Adrenal gland (tissue), 12 donors: ENCODE measurements around the gene RAB41. TPM values are rescaled to one million over a fixed set of nuclear protein-coding genes. Genes with fewer than 3 reads are reported as not detected.

Experiments used
- polyA plus RNA-seq, 3 donors: library from polyadenylated mRNA; stranded (reverse); fragments of 200-250 nt in 2 of 3; fragments of 350-450 nt in 1 of 3; fragmentation: Illumina TruSeq in 1 of 3; extraction: RNeasy Lipid Tissue Mini Kit (QIAGEN cat#74804) in 1 of 3; gene quantifications; one replicate each; pipeline ENCODE4 v1.2.3, GENCODE V29; 2013 to 2014
- small RNA-seq, 2 donors: library from RNA; depleted of rRNA; stranded (forward); fragments of <200 nt; gene quantifications; one replicate each; pipeline ENCODE3, GENCODE V24; 2016
- total RNA-seq, 9 donors: library from RNA; depleted of rRNA in 4 of 9; stranded (reverse); fragments of >200 nt in 4 of 9; fragments of 120-200 nt in 1 of 9; fragmentation: NEBNext Ultra II Directional in 1 of 9; extraction: Animal tissue kit (Norgen Biotek cat#: 25700) in 1 of 9; gene quantifications; one replicate each; pipeline versions ENCODE4 v1.1.0 to v1.2.4, GENCODE V29; 2013 to 2023
- donor health status: healthy with polysubstance abuse.
- donor health status: Bipolar disorder and iron deficiency.
- donor health status: DM: yes; HTN: yes; CAD: no.
- donor health status: DM: no; HTN: no; CAD: no.
- donor health status: DM: no; HTN: no; CAD: no.
- donor health status: DM: yes; HTN: yes; CAD: no.

Gene RAB41
- total and polyA plus RNA-seq, 12 donors: not detected

Small RNAs within 50 kb of the gene (small RNA-seq; reads per million reads assigned to genes)
- gene RNA5SP507: 0.17 to 0.47 reads per million in 2 donors

Other genes with a start within 250 kb of the RAB41 start
- not detected for gene AWAT2, start 232.2 kb upstream of the RAB41 start, total RNA-seq
- not detected for gene AWAT2, start 232.2 kb upstream of the RAB41 start, polyA plus RNA-seq
- not detected for gene OTUD6A, start 219.7 kb upstream of the RAB41 start, total RNA-seq
- gene OTUD6A, start 219.7 kb upstream of the RAB41 start, polyA plus RNA-seq: not detected
- 10 to 100 TPM; 28.1 to 82.3 (median 68.5) TPM for gene IGBP1, start 148.7 kb upstream of the RAB41 start, total RNA-seq
- 10 to 100 TPM; 41.5 to 47.3 (median 44.6) TPM for gene IGBP1, start 148.7 kb upstream of the RAB41 start, polyA plus RNA-seq
- gene DGAT2L6, start 104.7 kb upstream of the RAB41 start, total RNA-seq: not detected
- gene DGAT2L6, start 104.7 kb upstream of the RAB41 start, polyA plus RNA-seq: not detected
- not detected for gene AWAT1, start 47.5 kb upstream of the RAB41 start, total RNA-seq
- gene AWAT1, start 47.5 kb upstream of the RAB41 start, polyA plus RNA-seq: not detected
- under 1 TPM in 6 of 9 donors, not detected in 3; 0.11 to 0.37 (median 0.23) TPM for gene P2RY4, start 22.0 kb upstream of the RAB41 start, total RNA-seq
- under 1 TPM in 1 of 3 donors, not detected in 2; 0.03 TPM for gene P2RY4, start 22.0 kb upstream of the RAB41 start, polyA plus RNA-seq
- gene ARR3, start 13.8 kb upstream of the RAB41 start, total RNA-seq: not detected
- not detected for gene ARR3, start 13.8 kb upstream of the RAB41 start, polyA plus RNA-seq
- 10 to 100 TPM; 24.4 to 57.5 (median 42.0) TPM for gene PDZD11, start 7.8 kb downstream of the RAB41 start, total RNA-seq
- gene PDZD11, start 7.8 kb downstream of the RAB41 start, polyA plus RNA-seq: 10 to 100 TPM; 70.4 to 97.7 (median 83.2) TPM
- gene KIF4A, start 7.9 kb downstream of the RAB41 start, total RNA-seq: 1 to 10 TPM in 1 of 9 donors, under 1 TPM in 8; 0.28 to 6.6 (median 0.47) TPM
- under 1 TPM; 0.08 to 0.59 (median 0.10) TPM for gene KIF4A, start 7.9 kb downstream of the RAB41 start, polyA plus RNA-seq
- not detected for gene GDPD2, start 141.1 kb downstream of the RAB41 start, total RNA-seq
- under 1 TPM in 1 of 3 donors, not detected in 2; 0.05 TPM for gene GDPD2, start 141.1 kb downstream of the RAB41 start, polyA plus RNA-seq
- gene DLG3, start 162.7 kb downstream of the RAB41 start, total RNA-seq: 10 to 100 TPM in 4 of 9 donors, 1 to 10 TPM in 5; 6.0 to 33.7 (median 8.9) TPM
- 1 to 10 TPM; 5.5 to 8.8 (median 5.6) TPM for gene DLG3, start 162.7 kb downstream of the RAB41 start, polyA plus RNA-seq